ENCODE measurements around the gene SLC9A5. TPM values are rescaled to one million over a fixed set of nuclear protein-coding genes. Genes with fewer than 3 reads are reported as not detected.

SLC9A5 gene
- total and polyA plus RNA-seq, 9 of the 15 experiments (the other 6 are each of a cell fraction or from before 2014, with no cell fraction given) = 0.06 to 3.1 (median 1.2) TPM

GRCh38 chr16:67246081-67246755, 2.6 kb upstream of the SLC9A5 start (continued):
- TF ChIP-seq, protein P1, sequence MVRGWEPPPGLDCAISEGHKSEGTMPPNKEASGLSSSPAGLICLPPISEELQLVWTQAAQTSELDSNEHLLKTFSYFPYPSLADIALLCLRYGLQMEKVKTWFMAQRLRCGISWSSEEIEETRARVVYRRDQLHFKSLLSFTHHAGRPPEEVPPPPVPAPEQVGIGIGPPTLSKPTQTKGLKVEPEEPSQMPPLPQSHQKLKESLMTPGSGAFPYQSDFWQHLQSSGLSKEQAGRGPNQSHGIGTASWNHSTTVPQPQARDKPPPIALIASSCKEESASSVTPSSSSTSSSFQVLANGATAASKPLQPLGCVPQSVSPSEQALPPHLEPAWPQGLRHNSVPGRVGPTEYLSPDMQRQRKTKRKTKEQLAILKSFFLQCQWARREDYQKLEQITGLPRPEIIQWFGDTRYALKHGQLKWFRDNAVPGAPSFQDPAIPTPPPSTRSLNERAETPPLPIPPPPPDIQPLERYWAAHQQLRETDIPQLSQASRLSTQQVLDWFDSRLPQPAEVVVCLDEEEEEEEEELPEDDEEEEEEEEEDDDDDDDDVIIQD (CRISPR knock-in tag; IDR thresholded peaks at IDR 0.05) = no peak
- TF ChIP-seq CREB3 (tag; conservative IDR thresholded peaks at IDR 0.05; ENCODE audit: low read depth) (no peak), NFXL1 (CRISPR knock-in tag; IDR thresholded peaks at IDR 0.05) (no peak), ZNF449 (CRISPR knock-in tag; IDR thresholded peaks at IDR 0.05) (no peak), CUX1 (CRISPR knock-in tag; IDR thresholded peaks at IDR 0.05) (no peak), JUN (IDR thresholded peaks at IDR 0.05; ENCODE audit: borderline replicate concordance, low read depth, low read length) (no peak), JUN (CRISPR knock-in tag; IDR thresholded peaks at IDR 0.05; ENCODE audit: borderline replicate concordance) (no peak), ZNF57 (CRISPR knock-in tag; IDR thresholded peaks at IDR 0.05) (no peak), ZNF197 (CRISPR knock-in tag; IDR thresholded peaks at IDR 0.05; ENCODE audit: low read depth) (no peak), PHB (CRISPR knock-in tag; IDR thresholded peaks at IDR 0.05) (no peak)
- TF ChIP-seq, protein P2, sequence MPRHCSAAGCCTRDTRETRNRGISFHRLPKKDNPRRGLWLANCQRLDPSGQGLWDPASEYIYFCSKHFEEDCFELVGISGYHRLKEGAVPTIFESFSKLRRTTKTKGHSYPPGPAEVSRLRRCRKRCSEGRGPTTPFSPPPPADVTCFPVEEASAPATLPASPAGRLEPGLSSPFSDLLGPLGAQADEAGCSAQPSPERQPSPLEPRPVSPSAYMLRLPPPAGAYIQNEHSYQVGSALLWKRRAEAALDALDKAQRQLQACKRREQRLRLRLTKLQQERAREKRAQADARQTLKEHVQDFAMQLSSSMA (CRISPR knock-in tag; IDR thresholded peaks at IDR 0.05) = no peak
- TF ChIP-seq, protein P3, sequence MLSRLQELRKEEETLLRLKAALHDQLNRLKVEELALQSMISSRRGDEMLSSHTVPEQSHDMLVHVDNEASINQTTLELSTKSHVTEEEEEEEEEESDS (CRISPR knock-in tag; IDR thresholded peaks at IDR 0.05) = no peak

Data from K562 (cell line).